Adrenal gland (tissue), 12 donors: ENCODE measurements around the gene TNFAIP1. TPM values are rescaled to one million over a fixed set of nuclear protein-coding genes. Genes with fewer than 3 reads are reported as not detected.

ENCODE experiments used
- DNase-seq, 7 donors: peaks; one replicate each; pipeline ENCODE4 v3.0.0-alpha.2; 2019 to 2020
- H3K27ac ChIP-seq, 5 donors: fragments of 200-600 bp; sonication (generic) in 4 of 5; 1 replicate in 3 of 5; 2 replicates in 2 of 5; pipeline versions ENCODE4 v1.5.1 to v1.8.0; 2016 to 2020; ENCODE audit warnings: mild to moderate bottlenecking in 1 of 5
- H3K27me3 ChIP-seq: fragments of 200-600 bp; 2 replicates; pipeline ENCODE4 v1.8.0; 2021
- H3K36me3 ChIP-seq, 2 donors: fragments of 200-600 bp; replicated peaks in 1 of 2; 1 replicate in 1 of 2; 2 replicates in 1 of 2; pipeline versions ENCODE4 v1.5.1 to v1.8.0; 2018 to 2022
- H3K4me1 ChIP-seq, 2 donors: fragments of 200-600 bp; replicated peaks in 1 of 2; 1 replicate in 1 of 2; 2 replicates in 1 of 2; pipeline versions ENCODE4 v1.5.1 to v1.8.0; 2018 to 2021
- H3K4me3 ChIP-seq, 4 donors: fragments of 200-600 bp; sonication (generic) in 3 of 4; one replicate each; pipeline ENCODE4 v1.5.1; 2016 to 2018
- H3K9me3 ChIP-seq, 3 donors: fragments of 200-600 bp; sonication (generic) in 1 of 3; replicated peaks in 1 of 3; 1 replicate in 2 of 3; 2 replicates in 1 of 3; pipeline versions ENCODE4 v1.5.1 to v1.8.0; 2016 to 2021
- CTCF ChIP-seq, 6 experiments: fragments of 450-650 bp in 4 of 6; fragments of 200-600 bp in 2 of 6; sonication (generic) in 1 of 6; IDR thresholded peaks; 1 replicate in 5 of 6; 2 replicates in 1 of 6; pipeline versions ENCODE4 v1.5.1 to v1.8.0; 2016 to 2021; ENCODE audit warnings: antibody characterized with exemption in 6 of 6, mild to moderate bottlenecking in 2 of 6, moderate library complexity in 1 of 6
- POLR2A ChIP-seq, 2 donors: fragments of 450-650 bp; IDR thresholded peaks; one replicate each; pipeline ENCODE4 v1.6.1; 2017; ENCODE audit warnings: antibody characterized with exemption in 2 of 2, mild to moderate bottlenecking in 2 of 2, moderate library complexity in 1 of 2
- WGBS, 4 donors: extraction: QIAGEN DNeasy Blood & Tissue Kit in 2 of 4; methylation state at CpG; one replicate each; pipeline versions ENCODE4 v1.1.5 to v1.1.7; 2013 to 2017; 5-methylcytosine and 5-hydroxymethylcytosine counted together
- intact Hi-C, 2 donors: fragments of 100-400 bp; cut with DNase I; formaldehyde crosslinking; loops; one replicate each; pipeline versions ENCODE4 v1.14.1 to v1.15.0; 2022 to 2023
- polyA plus RNA-seq, 3 donors: library from polyadenylated mRNA; stranded (reverse); fragments of 200-250 nt in 2 of 3; fragments of 350-450 nt in 1 of 3; fragmentation: Illumina TruSeq in 1 of 3; extraction: RNeasy Lipid Tissue Mini Kit (QIAGEN cat#74804) in 1 of 3; gene quantifications; one replicate each; pipeline ENCODE4 v1.2.3, GENCODE V29; 2013 to 2014
- total RNA-seq, 9 donors: library from RNA; depleted of rRNA in 4 of 9; stranded (reverse); fragments of >200 nt in 4 of 9; fragments of 120-200 nt in 1 of 9; fragmentation: NEBNext Ultra II Directional in 1 of 9; extraction: Animal tissue kit (Norgen Biotek cat#: 25700) in 1 of 9; gene quantifications; one replicate each; pipeline versions ENCODE4 v1.1.0 to v1.2.4, GENCODE V29; 2013 to 2023
- donor health status: healthy with polysubstance abuse.
- donor health status: Bipolar disorder and iron deficiency.
- donor health status: DM: yes; HTN: yes; CAD: no.
- donor health status: DM: no; HTN: no; CAD: no.
- donor health status: DM: no; HTN: no; CAD: no.
- donor health status: DM: yes; HTN: yes; CAD: no.

The TNFAIP1 gene
- total and polyA plus RNA-seq, 12 donors, result 17.2 to 70.6 (median 37.6) TPM

GRCh38 chr17:28372203-28372944, 36.8 kb downstream of the TNFAIP1 start:
- no peaks in the 10 kb centered on the region for H3K27me3 ChIP-seq
- H3K36me3 ChIP-seq, result no peaks in the 10 kb centered on the region
- DNase-seq, result peak in 6 of 7 donors; percentile 30 to 54 (median 51)
- H3K4me1 ChIP-seq, result peaks cover 33 to 34% of the 10 kb centered on the region in 2 donors
- 7 to 76% (median 19%) methylated on average over 6 to 53 of the region's 53 CpGs for WGBS, 4 donors
- H3K27ac ChIP-seq, result peak overlapping the region in 4 of 5 donors; percentile 36 to 93 (median 85)
- intact Hi-C loops, result no loop called here
- peak; percentile 10 to 11 for TF ChIP-seq POLR2A (IDR thresholded peaks at IDR 0.05)
- no peak for TF ChIP-seq CTCF (IDR thresholded peaks at IDR 0.05)
- peak overlapping the region in 2 of 4 donors; percentile 12 to 76 for H3K4me3 ChIP-seq
- no peaks in the 10 kb centered on the region for H3K9me3 ChIP-seq

- DNase-seq, result no peak
- H3K27ac ChIP-seq, result no peak overlapping the region
- H3K4me3 ChIP-seq, result peak overlapping the region in 1 of 4 donors; percentile 76
- no peaks in the 10 kb centered on the region for H3K36me3 ChIP-seq
- intact Hi-C loops, result no loop called here
- WGBS, 4 donors, result 89 to 97% (median 92%) methylated on average over 6 of the region's 6 CpGs
- TF ChIP-seq CTCF (IDR thresholded peaks at IDR 0.05), result no peak
- no peak for TF ChIP-seq POLR2A (IDR thresholded peaks at IDR 0.05)
- peaks cover 33 to 34% of the 10 kb centered on the region in 2 donors for H3K4me1 ChIP-seq
- no peaks in the 10 kb centered on the region for H3K9me3 ChIP-seq
- H3K27me3 ChIP-seq, result no peaks in the 10 kb centered on the region
Measured at GRCh38 chr17:28372945-28373274, 37.3 kb downstream of the TNFAIP1 start.

GRCh38 chr17:28379814-28380801, 44.5 kb downstream of the TNFAIP1 start:
- Histone ChIP-seq H3K4me1 (no peaks in the 10 kb centered on the region), H3K9me3 (no peaks in the 10 kb centered on the region), H3K27me3 (no peaks in the 10 kb centered on the region), H3K36me3 (no peaks in the 10 kb centered on the region), H3K27ac (no peak overlapping the region), H3K4me3 (no peak overlapping the region)
- no peak for DNase-seq
- intact Hi-C loops, result no loop called here
- 77 to 84% (median 81%) methylated on average over 10 of the region's 10 CpGs for WGBS, 4 donors
- no peak for TF ChIP-seq CTCF (IDR thresholded peaks at IDR 0.05)
- TF ChIP-seq POLR2A (IDR thresholded peaks at IDR 0.05), result no peak

- no peak overlapping the region for H3K4me3 ChIP-seq
- no peaks in the 10 kb centered on the region for H3K9me3 ChIP-seq
- H3K36me3 ChIP-seq, result no peaks in the 10 kb centered on the region
- 40 to 66% (median 47%) methylated on average over 17 to 72 of the region's 72 CpGs for WGBS, 4 donors
- H3K4me1 ChIP-seq, result no peaks in the 10 kb centered on the region
- TF ChIP-seq CTCF (IDR thresholded peaks at IDR 0.05) (no peak), POLR2A (IDR thresholded peaks at IDR 0.05) (no peak)
- no peak overlapping the region for H3K27ac ChIP-seq
- no peak for DNase-seq
- intact Hi-C loops, result no loop called here
- no peaks in the 10 kb centered on the region for H3K27me3 ChIP-seq
Measured at GRCh38 chr17:28381141-28381825, 45.7 kb downstream of the TNFAIP1 start.
